ENCODE results near the gene ECSIT. TPM values are rescaled to one million over a fixed set of nuclear protein-coding genes. Genes with fewer than 3 reads are reported as not detected.

ECSIT gene
- total RNA-seq, 1 experiment from 2014 or later: 39.4 TPM

DNA sequence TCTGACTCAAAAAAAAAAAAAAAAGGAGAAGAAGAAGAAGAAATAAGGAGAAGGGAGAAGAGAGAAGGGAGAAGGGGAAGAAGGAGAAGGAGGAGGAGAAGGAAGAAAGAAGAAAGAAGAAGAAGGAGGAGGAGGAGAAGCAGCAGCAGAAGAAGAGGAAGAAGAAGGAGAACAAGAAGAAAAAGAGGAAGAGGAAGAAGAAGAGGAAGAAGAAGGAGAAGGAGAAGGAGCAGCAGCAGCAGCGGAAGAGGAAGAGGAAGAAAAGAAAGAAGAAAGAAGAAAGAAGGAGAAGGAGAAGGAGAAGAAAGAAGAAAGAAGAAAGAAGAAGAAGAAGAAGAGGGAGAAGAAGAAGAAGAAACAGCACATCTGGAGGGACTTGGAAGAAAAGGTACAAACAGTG is 5.6 kb upstream of the ECSIT start:
- Histone ChIP-seq H3K4me1 (ENCODE audit: control insufficient read depth, insufficient read depth, low read length) (no peaks in the 10 kb centered on the region; the same call in none of the 2 replicates), H3K4me3 (ENCODE audit: low read depth in 2 of 2, low read length in 2 of 2) (no peak overlapping the region), H3K36me3 (ENCODE audit: control insufficient read depth, insufficient read depth, low read length) (no peaks in the 10 kb centered on the region), H3K9me3 (ENCODE audit: control insufficient read depth, insufficient read depth, low read depth, low read length) (no peaks in the 10 kb centered on the region), H3K27ac (ENCODE audit: low read length) (no peak overlapping the region), H3K27me3 (ENCODE audit: control insufficient read depth, insufficient read depth, low read length) (no peaks in the 10 kb centered on the region)
- intact Hi-C loops (cut with micrococcal nuclease; ENCODE audit: unreplicated experiment): no loop called here
- POLR2A ChIA-PET: no interaction called here
- CTCF ChIA-PET: no interaction called here
- TF ChIP-seq TCF7L2 (IDR thresholded peaks at IDR 0.05; ENCODE audit: low read depth, low read length) (no peak), SIN3A (IDR thresholded peaks at IDR 0.05; ENCODE audit: borderline replicate concordance, insufficient read depth, low read depth, low read length) (no peak), POLR2AphosphoS5 (IDR thresholded peaks at IDR 0.05; ENCODE audit: low read depth, low read length) (no peak)
- TF ChIP-seq, protein P1, sequence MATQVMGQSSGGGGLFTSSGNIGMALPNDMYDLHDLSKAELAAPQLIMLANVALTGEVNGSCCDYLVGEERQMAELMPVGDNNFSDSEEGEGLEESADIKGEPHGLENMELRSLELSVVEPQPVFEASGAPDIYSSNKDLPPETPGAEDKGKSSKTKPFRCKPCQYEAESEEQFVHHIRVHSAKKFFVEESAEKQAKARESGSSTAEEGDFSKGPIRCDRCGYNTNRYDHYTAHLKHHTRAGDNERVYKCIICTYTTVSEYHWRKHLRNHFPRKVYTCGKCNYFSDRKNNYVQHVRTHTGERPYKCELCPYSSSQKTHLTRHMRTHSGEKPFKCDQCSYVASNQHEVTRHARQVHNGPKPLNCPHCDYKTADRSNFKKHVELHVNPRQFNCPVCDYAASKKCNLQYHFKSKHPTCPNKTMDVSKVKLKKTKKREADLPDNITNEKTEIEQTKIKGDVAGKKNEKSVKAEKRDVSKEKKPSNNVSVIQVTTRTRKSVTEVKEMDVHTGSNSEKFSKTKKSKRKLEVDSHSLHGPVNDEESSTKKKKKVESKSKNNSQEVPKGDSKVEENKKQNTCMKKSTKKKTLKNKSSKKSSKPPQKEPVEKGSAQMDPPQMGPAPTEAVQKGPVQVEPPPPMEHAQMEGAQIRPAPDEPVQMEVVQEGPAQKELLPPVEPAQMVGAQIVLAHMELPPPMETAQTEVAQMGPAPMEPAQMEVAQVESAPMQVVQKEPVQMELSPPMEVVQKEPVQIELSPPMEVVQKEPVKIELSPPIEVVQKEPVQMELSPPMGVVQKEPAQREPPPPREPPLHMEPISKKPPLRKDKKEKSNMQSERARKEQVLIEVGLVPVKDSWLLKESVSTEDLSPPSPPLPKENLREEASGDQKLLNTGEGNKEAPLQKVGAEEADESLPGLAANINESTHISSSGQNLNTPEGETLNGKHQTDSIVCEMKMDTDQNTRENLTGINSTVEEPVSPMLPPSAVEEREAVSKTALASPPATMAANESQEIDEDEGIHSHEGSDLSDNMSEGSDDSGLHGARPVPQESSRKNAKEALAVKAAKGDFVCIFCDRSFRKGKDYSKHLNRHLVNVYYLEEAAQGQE (IDR thresholded peaks at IDR 0.05; ENCODE audit: insufficient read depth in 1 of 2, low read depth in 2 of 2, low read length in 1 of 2): no peak
- TF ChIP-seq, protein P2, sequence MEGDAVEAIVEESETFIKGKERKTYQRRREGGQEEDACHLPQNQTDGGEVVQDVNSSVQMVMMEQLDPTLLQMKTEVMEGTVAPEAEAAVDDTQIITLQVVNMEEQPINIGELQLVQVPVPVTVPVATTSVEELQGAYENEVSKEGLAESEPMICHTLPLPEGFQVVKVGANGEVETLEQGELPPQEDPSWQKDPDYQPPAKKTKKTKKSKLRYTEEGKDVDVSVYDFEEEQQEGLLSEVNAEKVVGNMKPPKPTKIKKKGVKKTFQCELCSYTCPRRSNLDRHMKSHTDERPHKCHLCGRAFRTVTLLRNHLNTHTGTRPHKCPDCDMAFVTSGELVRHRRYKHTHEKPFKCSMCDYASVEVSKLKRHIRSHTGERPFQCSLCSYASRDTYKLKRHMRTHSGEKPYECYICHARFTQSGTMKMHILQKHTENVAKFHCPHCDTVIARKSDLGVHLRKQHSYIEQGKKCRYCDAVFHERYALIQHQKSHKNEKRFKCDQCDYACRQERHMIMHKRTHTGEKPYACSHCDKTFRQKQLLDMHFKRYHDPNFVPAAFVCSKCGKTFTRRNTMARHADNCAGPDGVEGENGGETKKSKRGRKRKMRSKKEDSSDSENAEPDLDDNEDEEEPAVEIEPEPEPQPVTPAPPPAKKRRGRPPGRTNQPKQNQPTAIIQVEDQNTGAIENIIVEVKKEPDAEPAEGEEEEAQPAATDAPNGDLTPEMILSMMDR (IDR thresholded peaks at IDR 0.05): no peak
- in situ Hi-C loops (cut with HindIII; ENCODE audit: low pct_unique_long_range_greater_than_20kb, low sequenced_read_pairs): no loop called here
- no TSS peak for BruUV-seq (replicated peaks)
- DNase-seq (ENCODE audit: low read depth, low spot score): no peak
- no peak for ATAC-seq

DNA sequence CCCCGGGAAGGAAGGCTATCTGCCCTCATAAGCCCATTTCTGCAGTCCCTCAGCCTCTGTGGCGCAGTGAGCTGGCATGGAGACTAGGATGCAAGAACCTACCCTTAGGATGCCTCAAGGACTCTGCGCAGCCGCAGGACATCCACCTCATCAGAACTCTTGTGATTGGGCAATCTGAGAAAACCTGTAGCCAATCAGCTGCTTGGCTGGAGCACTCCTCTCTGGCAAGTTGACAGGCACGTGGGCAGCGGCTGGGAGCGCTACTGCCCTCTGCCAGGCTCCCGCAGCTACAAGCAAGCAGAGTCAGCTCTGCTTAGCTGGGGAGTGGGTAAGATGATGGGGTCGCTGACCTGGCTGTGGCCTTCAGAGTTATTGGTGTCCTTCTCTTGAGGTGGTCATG is 1.5 kb upstream of the ECSIT start:
- BruUV-seq (replicated peaks): no TSS peak
- Histone ChIP-seq H3K27ac (ENCODE audit: low read length) (no peak overlapping the region), H3K4me1 (ENCODE audit: control insufficient read depth, insufficient read depth, low read length) (peaks cover 5% of the 10 kb centered on the region), H3K36me3 (ENCODE audit: control insufficient read depth, insufficient read depth, low read length) (no peaks in the 10 kb centered on the region; the same call in 1 of the 2 replicates), H3K27me3 (ENCODE audit: control insufficient read depth, insufficient read depth, low read length) (no peaks in the 10 kb centered on the region), H3K4me3 (ENCODE audit: low read depth in 2 of 2, low read length in 2 of 2) (no peak overlapping the region), H3K9me3 (ENCODE audit: control insufficient read depth, insufficient read depth, low read depth, low read length) (no peaks in the 10 kb centered on the region)
- ATAC-seq: peak; percentile 19; the same call in 1 of the 2 replicates
- in situ Hi-C loops (cut with HindIII; ENCODE audit: low pct_unique_long_range_greater_than_20kb, low sequenced_read_pairs) (no loop called here), intact Hi-C loops (cut with micrococcal nuclease; ENCODE audit: unreplicated experiment) (no loop called here)
- peak; percentile 28 for DNase-seq (ENCODE audit: low read depth, low spot score)
- TF ChIP-seq SIN3A (IDR thresholded peaks at IDR 0.05; ENCODE audit: borderline replicate concordance, insufficient read depth, low read depth, low read length) (no peak), TCF7L2 (IDR thresholded peaks at IDR 0.05; ENCODE audit: low read depth, low read length) (no peak)
- ChIA-PET CTCF (interaction anchor here (0.6 kb wide), 1 partner anchor 12 kb away, joined by 3 read pairs; no protein-coding TSS in a partner anchor), POLR2A (no interaction called here)

DNA sequence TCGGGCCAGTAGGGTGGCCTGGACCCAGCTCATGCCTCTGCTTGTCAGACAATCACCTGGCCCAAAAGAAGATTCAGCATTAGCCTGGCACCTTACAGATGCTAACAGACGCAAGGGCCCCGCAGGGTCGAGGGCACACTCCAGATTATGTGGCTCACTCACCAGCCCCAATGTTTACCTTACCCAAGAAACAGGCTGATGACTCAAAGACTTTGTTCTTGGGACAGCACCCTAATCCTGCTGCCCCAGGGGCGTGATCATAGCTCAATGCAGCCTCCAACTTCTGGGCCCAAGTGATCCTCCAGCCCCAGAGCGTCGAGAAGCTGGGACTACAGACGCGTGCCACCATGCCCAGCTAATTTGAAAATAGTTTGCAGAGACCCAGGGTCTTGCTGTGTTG is 9.8 kb downstream of the ECSIT start:
- no peak for DNase-seq (ENCODE audit: low read depth, low spot score)
- POLR2A ChIA-PET: interaction anchor here (0.5 to 1.0 kb wide), 3 partner anchors 26 to 912 kb away, joined by 3 to 4 read pairs (median 3); no protein-coding TSS in a partner anchor
- no peaks in the 10 kb centered on the region for H3K9me3 ChIP-seq (ENCODE audit: control insufficient read depth, insufficient read depth, low read depth, low read length)
- H3K36me3 ChIP-seq (ENCODE audit: control insufficient read depth, insufficient read depth, low read length): no peaks in the 10 kb centered on the region
- no peaks in the 10 kb centered on the region for H3K4me1 ChIP-seq (ENCODE audit: control insufficient read depth, insufficient read depth, low read length)
- TF ChIP-seq, protein P2 (IDR thresholded peaks at IDR 0.05): no peak
- no peak for TF ChIP-seq TCF7L2 (IDR thresholded peaks at IDR 0.05; ENCODE audit: low read depth, low read length)
- no peak for TF ChIP-seq POLR2AphosphoS5 (IDR thresholded peaks at IDR 0.05; ENCODE audit: low read depth, low read length)
- TF ChIP-seq, protein P1 (IDR thresholded peaks at IDR 0.05; ENCODE audit: insufficient read depth in 1 of 2, low read depth in 2 of 2, low read length in 1 of 2): no peak
- no peak for TF ChIP-seq SIN3A (IDR thresholded peaks at IDR 0.05; ENCODE audit: borderline replicate concordance, insufficient read depth, low read depth, low read length)
- no TSS peak for BruUV-seq (replicated peaks)
- no peak for ATAC-seq
- intact Hi-C loops (cut with micrococcal nuclease; ENCODE audit: unreplicated experiment): no loop called here
- no peaks in the 10 kb centered on the region for H3K27me3 ChIP-seq (ENCODE audit: control insufficient read depth, insufficient read depth, low read length)
- no peak overlapping the region for H3K4me3 ChIP-seq (ENCODE audit: low read depth in 2 of 2, low read length in 2 of 2)
- no peak overlapping the region for H3K27ac ChIP-seq (ENCODE audit: low read length)
- CTCF ChIA-PET: no interaction called here
- in situ Hi-C loops (cut with HindIII; ENCODE audit: low pct_unique_long_range_greater_than_20kb, low sequenced_read_pairs): no loop called here
